Testis (tissue), 2 donors: ENCODE results near the gene C10orf105.

Source experiments
- POLR2A ChIP-seq: fragments of 450-650 bp; IDR thresholded peaks from one replicate; pipeline ENCODE4 v1.6.1; 2017; ENCODE audit warnings: antibody characterized with exemption, mild to moderate bottlenecking, moderate library complexity
- TF ChIP-seq, protein P1 (sequence below), 3 experiments: fragments of 450-650 bp in 2 of 3; fragments of 200-600 bp in 1 of 3; sonication (generic) in 1 of 3; IDR thresholded peaks; one replicate each; pipeline ENCODE4 v1.5.1; 2016 to 2019; ENCODE audit warnings: antibody characterized with exemption in 3 of 3, mild to moderate bottlenecking in 2 of 3, moderate library complexity in 1 of 3

DNA sequence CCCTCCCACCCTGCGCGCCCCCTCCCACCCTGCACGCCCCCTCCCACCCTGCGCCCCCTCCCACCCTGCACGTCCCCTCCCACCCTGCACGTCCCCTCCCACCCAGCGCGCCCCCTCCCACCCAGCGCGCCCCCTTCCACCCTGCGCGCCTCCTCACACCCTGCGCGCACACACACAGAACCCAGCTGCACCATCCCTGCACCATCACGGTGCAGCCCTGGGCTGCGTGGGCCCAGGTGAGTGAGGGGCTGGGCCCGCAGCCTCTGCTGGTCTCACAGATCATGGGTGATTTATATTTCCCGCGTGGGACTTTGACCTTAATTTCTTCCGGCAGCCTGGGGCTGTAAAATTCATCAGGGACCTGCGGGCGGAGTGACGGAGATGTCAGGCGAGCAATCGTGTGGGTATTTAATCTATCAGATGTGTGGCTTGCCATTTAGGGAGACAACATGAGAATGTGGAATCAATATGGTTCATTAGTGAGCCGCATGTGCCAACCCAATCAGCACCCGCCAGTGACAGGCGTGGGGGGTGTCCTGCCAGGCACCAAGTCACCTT is 57.7 kb downstream of the C10orf105 start:
- TF ChIP-seq, protein P1, sequence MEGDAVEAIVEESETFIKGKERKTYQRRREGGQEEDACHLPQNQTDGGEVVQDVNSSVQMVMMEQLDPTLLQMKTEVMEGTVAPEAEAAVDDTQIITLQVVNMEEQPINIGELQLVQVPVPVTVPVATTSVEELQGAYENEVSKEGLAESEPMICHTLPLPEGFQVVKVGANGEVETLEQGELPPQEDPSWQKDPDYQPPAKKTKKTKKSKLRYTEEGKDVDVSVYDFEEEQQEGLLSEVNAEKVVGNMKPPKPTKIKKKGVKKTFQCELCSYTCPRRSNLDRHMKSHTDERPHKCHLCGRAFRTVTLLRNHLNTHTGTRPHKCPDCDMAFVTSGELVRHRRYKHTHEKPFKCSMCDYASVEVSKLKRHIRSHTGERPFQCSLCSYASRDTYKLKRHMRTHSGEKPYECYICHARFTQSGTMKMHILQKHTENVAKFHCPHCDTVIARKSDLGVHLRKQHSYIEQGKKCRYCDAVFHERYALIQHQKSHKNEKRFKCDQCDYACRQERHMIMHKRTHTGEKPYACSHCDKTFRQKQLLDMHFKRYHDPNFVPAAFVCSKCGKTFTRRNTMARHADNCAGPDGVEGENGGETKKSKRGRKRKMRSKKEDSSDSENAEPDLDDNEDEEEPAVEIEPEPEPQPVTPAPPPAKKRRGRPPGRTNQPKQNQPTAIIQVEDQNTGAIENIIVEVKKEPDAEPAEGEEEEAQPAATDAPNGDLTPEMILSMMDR (IDR thresholded peaks at IDR 0.05): no peak
- TF ChIP-seq POLR2A: no peak
